Activated T-helper 9 cell treated with anti-CD3 and anti-CD28 coated beads, Interleukin-2, amount 50 U/mL, for 16 hours (primary cell): ENCODE measurements around the gene RYR1.
"Not testable (repeated sequence)": the region's sequence is repeated elsewhere in the genome, so short reads cannot be mapped to it uniquely, and the experiment has no call there.

Experiments used
- DNase-seq: peaks from one replicate; pipeline ENCODE4 v3.0.0-alpha.2; 2020; ENCODE audit warnings: low read depth

RYR1 gene

GRCh38 chr19:38561658-38562057, 128.2 kb downstream of the RYR1 start:
- DNase-seq, result no peak

DNA sequence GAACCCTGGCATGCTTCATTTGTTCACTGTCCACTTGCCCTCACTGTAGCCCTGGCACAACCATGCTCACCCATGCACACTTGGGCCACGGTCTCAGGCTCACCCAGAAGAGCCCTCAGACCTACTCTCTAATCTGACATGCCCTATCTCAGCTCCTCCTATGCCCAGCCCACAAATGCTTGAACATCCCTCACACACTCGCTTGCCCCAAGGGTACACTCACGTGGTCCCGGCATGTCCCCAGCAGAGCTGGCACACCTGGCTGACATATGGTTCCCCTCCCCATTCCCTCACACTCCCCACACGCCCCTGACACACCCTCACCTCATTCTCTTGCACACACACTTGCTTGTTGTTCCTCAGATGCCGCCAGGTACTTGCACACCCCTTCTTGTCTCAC, 128.6 kb downstream of the RYR1 start:
- no peak for DNase-seq

GRCh38 chr19:38563475-38563874, 130.0 kb downstream of the RYR1 start:
- DNase-seq, result no peak

- no peak for DNase-seq
Observed at GRCh38 chr19:38564981-38565690, 131.6 kb downstream of the RYR1 start.

GRCh38 chr19:38565691-38566105, 132.2 kb downstream of the RYR1 start:
- no peak for DNase-seq

GRCh38 chr19:38569368-38569983, 136.0 kb downstream of the RYR1 start:
- DNase-seq, result no peak

GRCh38 chr19:38571682-38572081, 138.2 kb downstream of the RYR1 start:
- no peak for DNase-seq

DNA sequence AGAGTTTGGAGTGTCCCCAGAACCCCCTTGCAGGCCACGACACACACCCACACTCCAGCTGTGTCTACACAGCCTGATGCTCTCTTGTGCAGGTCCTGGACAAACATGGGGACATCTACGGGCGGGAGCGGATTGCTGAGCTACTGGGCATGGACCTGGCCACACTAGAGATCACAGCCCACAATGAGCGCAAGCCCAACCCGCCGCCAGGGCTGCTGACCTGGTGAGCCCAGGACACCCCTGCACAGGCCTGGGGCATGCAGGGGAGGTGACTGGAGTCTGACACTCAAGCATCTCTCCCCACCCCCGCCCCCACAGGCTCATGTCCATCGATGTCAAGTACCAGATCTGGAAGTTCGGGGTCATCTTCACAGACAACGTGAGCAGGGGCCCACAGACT, 144.3 kb downstream of the RYR1 start:
- no peak for DNase-seq

DNA sequence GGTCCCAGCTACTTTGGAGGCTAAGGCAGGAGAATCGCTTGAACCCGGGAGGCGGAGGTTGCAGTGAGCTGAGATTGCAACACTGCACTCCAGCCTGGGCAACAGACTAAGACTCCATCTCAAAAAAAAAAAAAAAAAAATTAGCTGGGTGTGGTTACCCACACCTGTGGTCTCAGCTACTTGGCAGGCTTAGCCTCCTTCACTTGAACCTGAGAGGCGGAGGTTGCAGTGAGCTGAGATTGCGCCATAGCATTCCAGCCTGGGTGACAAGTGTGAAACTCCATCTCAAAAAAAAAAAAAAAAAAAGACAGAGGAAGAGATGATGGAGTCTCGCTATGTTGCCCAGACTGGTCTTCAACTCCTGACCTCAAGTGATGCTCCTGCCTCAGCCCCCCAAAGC, 145.8 kb downstream of the RYR1 start:
- DNase-seq, result not testable (repeated sequence)

DNA sequence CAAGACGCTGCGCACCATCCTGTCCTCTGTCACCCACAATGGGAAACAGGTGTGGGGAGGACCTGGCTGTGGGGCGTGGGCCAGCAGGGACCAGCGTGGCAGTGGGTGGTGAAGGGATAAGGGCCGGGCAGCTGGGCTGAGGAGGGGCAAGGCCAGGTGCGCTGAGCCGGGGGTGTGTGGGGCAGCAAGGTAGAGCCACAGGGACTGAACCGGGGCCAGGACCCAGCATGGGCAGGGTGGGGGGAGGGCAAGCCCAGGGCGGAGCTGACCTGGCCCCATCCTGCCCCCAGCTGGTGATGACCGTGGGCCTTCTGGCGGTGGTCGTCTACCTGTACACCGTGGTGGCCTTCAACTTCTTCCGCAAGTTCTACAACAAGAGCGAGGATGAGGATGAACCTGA, 146.6 kb downstream of the RYR1 start:
- DNase-seq, result no peak

DNA sequence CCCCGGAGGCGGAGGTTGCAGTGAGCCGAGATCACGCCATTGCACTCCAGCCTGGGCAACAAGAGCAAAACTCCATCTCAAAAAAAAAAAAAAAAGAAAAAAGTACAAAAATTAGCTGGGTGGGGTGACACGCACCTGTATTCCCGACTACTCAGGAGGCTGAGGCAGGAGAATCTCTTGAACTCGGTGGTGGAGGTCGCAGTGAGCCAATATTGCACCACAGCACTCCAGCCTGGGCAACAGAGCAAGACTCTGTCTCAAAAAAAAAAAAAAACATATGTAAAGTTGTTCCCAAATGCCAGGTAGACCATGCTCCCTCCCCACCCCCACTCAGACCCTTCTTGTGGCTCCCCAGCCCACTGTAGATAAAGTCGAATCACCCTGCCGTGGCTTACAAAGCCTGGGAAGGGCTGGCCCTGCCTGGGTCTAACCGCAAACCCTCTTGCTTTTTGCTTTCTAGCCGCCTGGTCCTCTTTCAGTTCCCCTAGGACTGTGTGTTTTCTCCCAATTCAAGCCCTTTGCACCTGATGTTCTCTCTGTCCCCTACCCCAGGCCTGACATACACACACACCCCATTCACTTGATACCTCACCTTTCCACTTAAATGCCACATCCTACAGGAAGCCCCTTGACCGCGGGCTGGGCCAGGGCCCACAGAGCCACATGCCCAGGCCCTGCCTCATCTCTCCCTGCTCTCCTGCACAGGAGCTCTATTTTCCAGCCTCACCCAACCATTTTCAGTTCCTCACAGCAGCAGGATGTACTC, 149.9 kb downstream of the RYR1 start:
- DNase-seq, result no peak

DNA sequence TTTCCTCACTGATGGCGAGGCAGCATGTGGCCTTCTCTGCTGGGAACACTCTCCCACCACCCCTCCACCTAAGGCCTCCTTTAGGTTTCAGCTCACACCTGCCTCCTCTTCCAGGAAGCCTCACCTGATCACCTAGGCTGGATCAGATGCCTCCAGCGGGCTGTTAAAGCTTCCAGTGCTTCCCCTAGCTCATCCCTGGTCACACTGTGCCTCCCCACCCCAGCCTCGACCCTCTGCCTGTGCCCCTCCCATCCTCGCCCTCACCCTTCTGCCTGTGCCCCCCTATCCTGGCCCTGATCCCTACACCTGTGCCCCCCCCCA, 150.5 kb downstream of the RYR1 start:
- DNase-seq, result no peak

DNA sequence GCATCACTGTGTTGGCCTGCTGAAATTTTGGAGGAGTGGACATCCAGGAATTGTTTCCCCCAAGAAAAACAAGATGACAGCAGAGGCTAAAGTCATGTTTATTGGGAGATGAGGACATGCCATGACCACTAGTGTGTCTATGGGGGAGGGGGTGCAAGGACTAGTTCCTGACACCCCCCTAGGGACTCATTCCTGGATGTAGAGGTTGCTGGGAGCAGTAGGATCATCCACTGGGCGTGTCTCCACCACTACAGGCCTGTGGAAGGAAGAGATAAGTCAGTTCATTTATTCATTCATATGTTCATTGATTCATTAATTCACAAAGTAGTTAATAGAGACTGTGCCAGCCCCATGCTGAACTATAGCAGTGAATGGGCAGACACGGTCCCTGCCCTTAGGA, 154.1 kb downstream of the RYR1 start:
- no peak for DNase-seq

GRCh38 chr19:38588041-38588440, 154.6 kb downstream of the RYR1 start:
- no peak for DNase-seq

- DNase-seq, result no peak
Observed at GRCh38 chr19:38592940-38593339, 159.4 kb downstream of the RYR1 start.

- peak; percentile 16 for DNase-seq
Observed at GRCh38 chr19:38596057-38596981, 162.8 kb downstream of the RYR1 start.

DNA sequence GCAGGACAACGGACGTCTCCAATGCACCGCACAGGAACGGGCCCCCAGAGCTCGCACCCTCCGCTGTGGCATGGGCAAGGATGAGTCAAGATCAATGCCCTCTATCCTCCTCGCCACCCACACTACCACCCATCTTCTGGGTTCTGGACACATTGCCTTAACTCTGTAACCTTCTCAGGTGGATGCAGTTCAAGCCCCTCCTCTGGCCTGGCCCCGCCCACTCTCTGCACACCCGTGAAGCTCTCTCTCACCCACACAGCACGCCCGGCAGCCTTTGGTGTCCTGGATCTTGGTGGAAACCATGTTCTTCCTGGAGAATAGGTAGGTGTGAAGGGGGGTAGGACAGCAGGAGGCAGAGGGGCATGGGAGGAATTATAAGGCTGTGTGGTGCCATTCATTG, 163.6 kb downstream of the RYR1 start:
- DNase-seq, result no peak

GRCh38 chr19:38599722-38600121, 166.2 kb downstream of the RYR1 start:
- DNase-seq, result no peak

DNA sequence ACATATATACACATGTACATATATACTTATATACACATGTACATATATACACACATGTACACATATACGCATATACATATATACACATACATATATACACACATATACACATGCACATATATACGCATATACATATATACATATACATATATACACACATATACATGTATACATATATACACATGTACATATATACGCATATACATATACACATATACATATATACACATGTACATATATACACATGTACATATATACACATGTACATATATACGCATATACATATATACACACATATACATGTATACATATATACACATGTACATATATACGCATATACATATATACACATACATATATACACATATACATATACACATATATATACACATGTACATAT, 169.4 kb downstream of the RYR1 start:
- not testable (repeated sequence) for DNase-seq

- no peak for DNase-seq
Observed at GRCh38 chr19:38606131-38606530, 172.6 kb downstream of the RYR1 start.

GRCh38 chr19:38614289-38614688, 180.8 kb downstream of the RYR1 start:
- no peak for DNase-seq

DNA sequence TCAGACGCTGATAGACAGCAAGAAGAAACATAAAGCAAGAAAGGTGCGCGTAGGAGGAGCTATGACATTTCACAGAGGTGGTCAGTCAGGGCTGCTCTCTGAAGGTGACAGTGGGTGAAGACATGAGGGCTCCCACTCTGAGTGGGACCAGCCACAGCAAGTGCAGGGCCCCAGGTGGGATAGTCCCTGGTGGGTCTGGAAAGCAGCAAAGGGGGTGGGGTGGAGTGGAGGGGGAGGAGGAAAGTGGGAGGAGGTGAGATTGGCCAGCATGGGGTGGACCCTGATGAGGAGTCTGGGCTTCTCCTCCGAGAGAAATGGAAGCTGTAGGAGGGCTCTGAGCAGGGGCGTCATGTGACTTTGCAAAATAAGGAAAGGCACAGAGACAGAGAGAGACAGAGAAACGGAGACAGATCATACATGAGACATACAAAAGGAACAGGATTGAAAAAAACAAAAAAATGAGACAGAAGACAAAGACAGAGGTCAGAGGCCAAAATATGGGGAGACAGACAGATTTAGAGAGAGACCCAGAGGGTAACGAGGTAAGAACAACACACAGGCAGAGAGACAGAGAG, 181.6 kb downstream of the RYR1 start:
- DNase-seq, result no peak
